Measurements from ENCODE around the gene LDLRAD2.

LDLRAD2 gene

DNA sequence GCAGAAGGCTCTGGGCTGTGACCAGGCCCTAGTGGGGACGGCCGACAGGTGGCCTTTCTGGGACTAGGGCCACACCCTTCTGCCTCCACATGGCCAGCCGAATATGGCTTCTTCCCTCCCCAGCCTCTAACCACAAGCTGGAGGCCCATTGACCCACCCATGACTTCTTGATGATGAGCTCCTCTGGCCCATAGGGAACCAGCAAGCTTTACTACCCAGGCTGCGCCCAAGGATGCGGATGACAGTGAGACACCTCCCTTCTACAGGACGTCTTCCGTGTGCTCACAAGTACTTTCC, 41.0 kb downstream of the LDLRAD2 start:
- DNase-seq, result no peak
- intact Hi-C loops (cut with DNase I), result no loop called here

GRCh38 chr1:21854090-21854750, 42.2 kb downstream of the LDLRAD2 start:
- no peak for DNase-seq
- intact Hi-C loops (cut with DNase I), result no loop called here

DNA sequence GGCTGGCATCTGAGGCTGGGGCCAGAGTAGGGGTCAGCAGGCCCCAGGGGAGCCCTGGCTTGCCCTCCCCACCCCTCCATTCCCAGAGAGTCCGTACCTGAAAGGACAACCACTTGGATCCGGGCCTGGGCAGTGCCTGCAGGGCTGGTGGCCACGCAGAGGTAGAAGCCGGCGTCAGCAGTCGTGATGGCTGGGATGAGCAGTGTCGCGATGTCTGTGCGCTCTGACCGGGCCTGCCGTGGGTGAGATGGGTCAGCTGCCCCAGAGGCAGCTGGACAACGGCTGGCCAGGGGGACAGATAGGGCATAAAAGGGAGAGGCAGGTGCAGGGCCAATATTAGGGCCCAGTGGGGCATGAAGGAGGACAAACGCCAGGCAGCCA, 42.7 kb downstream of the LDLRAD2 start:
- no peak for DNase-seq
- intact Hi-C loops (cut with DNase I), result no loop called here

- DNase-seq, result no peak
- intact Hi-C loops (cut with DNase I), result no loop called here
These were observed 43.4 kb downstream of the LDLRAD2 start for GRCh38 chr1:21855257-21856096.

DNA sequence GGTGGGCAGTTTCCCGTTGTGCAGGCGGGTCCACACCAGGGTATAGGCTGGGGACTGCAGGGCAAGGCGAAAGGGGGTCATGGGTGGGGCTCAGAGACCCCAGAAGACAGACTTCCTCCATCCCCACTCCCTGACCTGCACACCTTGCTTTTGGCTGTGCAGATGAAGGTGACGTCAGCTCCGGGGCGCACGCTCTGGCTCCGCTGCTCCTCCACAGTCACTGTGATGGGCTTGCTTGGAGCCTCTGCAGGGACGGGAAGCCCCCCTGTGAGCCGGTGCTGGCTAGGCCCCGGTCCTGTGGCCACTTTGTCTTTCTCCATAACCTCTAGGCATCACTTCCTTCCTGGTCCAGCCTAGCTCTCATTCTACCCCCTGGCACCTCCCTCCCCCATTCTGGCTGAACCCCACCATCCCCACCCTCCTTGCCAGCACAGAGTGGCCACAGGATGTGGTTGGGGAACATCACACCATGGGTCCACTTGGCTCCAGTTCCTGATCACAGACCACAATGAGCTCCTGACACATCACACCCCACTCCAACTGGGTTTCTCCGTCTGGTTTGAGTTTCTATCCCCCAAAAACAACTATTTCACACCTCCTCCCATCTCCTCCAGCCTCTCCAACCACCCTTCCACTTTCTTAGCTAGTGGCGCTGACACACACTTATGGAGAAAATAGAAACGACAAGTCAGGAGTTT, 45.2 kb downstream of the LDLRAD2 start:
- intact Hi-C loops (cut with DNase I), result no loop called here
- DNase-seq, result no peak

DNA sequence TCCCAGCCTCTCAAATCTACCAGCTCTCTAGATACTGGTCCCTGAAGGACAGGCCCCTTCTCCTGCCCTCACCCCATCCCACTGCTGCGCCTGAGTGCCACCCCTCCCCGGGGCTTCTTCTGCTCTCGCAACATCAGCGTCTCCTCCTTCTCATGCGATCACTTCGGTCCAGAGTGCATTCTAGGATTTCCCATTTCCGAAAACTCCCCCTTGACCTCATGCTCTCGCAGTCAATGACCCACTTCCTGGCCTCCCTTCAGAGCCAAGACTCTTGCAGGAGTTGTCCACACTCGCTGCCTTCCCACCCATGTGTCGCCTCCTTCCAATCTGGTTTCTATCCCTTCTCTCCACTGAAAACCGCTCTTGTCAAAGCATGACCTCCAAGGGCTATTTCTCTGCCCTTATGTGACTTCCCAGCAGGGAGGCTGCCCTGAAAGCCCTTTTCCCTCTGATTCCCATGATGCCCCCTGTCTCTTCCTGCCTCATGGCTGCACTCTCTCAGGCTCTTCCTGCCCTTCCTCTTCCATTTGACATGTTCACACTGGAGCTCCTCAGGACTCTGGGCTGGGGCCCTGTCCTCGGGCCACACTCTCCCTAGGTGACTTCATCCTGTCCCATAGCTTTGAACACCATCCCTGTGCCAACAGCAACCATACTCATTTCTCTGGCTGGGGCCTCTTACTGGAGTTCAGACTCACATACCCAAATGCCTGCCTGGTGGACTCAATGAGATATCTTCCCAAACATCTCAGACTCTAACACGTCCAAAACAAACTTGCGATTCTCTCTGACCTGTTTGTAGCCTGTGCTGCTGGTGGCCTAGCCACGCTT, 46.0 kb downstream of the LDLRAD2 start:
- intact Hi-C loops (cut with DNase I), result no loop called here
- DNase-seq, result no peak

GRCh38 chr1:21859669-21860179, 47.7 kb downstream of the LDLRAD2 start:
- DNase-seq, result no peak
- intact Hi-C loops (cut with DNase I), result no loop called here

DNA sequence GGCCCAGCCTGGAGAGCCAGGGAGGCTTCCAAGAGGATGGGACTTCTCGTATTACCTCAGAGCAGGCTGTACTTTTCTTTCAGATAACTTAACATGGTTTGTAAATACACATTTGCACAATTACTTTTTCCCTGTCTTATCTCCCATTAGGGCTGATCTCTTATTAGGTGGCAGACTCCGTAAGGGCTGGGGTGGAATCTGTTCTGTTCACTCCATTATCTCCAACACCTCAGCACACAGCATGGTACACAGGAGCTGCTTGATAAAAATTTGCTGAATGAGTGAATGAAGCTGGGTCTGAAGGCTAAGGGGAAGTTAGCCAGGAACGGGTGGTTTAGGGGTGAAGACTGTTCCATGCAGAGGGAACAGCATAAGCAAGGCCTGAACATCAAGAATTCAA, 48.9 kb downstream of the LDLRAD2 start:
- no peak for DNase-seq
- intact Hi-C loops (cut with DNase I), result no loop called here

DNA sequence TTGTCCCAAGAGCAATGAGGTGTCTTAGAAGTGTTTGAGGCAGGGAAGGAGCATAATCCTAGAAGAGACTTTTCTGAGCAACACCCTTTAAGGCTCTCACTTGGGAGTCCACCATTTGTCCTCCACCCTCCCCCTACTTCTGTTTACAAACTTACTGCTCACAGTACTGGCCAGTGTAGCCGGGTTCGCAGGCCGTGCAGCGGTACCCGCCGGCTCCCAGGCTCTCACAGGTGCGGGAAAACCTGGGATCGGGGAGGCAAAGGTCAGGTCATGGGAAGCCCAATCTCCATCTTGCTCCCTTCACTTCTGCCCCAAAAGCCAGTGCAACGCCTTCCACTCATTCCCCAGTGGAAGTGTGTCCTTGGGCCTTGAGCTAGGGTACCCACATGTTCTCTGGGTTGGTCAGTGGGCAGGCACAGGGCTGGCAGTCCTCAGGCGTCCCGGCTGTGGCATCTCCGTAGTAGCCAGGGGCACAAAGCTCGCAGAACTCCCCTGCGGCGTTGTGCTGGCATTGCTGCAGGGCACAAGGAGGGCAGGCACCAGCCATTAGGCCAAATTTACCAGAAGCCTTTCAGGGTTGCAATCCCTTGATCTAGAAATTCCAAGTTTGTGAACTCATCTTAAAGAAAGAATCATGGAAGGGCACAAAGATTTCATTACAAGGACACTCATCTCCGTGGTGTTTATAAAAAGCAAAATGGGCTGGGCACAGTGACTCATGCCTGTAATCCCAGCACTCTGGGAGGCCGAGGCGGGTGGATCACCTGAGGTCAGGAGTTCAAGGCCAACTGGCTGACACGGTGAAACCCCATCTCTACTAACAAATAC, 49.8 kb downstream of the LDLRAD2 start:
- no peak for DNase-seq
- intact Hi-C loops (cut with DNase I), result no loop called here

- DNase-seq, result no peak
- intact Hi-C loops (cut with DNase I), result no loop called here
These were observed 51.9 kb downstream of the LDLRAD2 start for GRCh38 chr1:21863981-21864380.

GRCh38 chr1:21864730-21865129, 52.7 kb downstream of the LDLRAD2 start:
- no peak for DNase-seq
- intact Hi-C loops (cut with DNase I), result no loop called here

- intact Hi-C loops (cut with DNase I), result no loop called here
- DNase-seq, result no peak
These were observed 53.5 kb downstream of the LDLRAD2 start for GRCh38 chr1:21865609-21865942.

DNA sequence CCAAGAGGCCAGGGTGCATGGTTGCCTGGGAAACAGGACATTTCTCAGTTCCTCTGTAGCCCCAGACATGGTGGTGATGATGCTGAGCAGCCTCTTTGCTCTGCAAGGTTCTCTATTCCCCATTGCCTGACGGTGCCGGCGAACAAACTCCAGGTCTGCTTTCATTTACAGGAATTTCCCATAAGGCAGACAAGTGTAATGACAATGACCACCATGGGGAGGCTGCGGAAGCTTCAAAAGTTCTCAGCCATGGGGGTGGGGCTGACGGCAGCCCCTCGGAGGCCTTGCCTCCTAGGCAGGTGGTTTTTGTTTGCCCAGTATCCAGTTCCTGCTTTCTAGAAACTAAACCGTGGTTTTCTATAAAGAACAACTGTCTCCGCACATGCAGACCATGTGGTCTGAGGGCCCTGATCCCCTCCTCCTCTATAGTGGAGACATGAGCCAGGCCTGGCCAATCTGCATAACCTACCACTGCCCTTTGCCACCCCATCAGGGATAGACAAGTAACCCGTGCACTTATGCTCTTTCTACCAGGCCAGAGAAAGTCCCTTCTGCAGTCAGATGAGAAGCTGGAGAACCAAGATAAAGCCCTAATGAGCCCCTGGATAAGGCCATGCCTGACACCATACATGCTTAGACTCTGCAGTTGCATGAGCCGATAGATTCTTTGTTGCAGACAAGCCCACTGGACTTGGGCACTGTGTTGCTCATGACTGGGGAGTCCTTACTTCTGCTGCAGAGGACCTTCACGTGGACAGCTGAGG, 54.1 kb downstream of the LDLRAD2 start:
- DNase-seq, result no peak
- intact Hi-C loops (cut with DNase I), result no loop called here

DNA sequence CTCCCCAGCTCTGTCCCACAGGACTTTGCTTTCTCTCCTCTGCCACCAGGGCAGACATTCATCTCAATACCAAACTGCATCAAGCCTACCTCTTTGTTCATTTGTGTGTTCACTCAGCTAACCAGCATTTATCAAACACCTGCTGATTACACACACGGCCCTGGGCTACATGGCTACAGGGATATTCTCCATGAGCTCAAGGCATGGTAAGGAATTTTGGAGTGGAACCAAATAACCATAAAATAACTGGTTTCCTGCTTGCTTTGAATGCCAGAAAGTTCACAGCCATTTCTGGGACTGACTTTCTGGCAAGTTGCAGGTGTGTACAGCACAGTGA, 54.6 kb downstream of the LDLRAD2 start:
- DNase-seq, result no peak
- intact Hi-C loops (cut with DNase I), result no loop called here

- intact Hi-C loops (cut with DNase I), result no loop called here
- DNase-seq, result no peak
These were observed 55.5 kb downstream of the LDLRAD2 start for GRCh38 chr1:21867451-21867996.

DNA sequence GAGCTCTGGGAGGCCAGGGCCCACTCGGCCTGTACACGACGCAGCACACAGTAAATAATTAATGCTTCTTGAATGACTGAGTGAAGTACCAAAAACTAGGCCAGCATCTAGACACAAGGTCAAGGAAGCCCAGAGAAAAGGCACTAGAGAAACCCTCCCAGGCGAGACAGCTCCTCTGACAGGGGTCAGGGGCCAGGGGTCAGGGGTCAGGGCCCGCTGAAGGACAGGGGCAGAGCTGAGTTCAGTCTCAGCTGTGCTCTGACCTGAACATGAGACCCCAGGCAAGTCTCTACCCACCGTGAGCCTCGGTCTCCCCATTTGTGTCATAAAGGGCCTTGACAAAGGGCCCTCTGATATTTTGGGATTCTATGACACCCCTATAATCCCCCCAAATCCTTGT, 56.4 kb downstream of the LDLRAD2 start:
- DNase-seq, result no peak

GRCh38 chr1:21868941-21869454, 56.9 kb downstream of the LDLRAD2 start:
- DNase-seq, result no peak
- intact Hi-C loops (cut with DNase I), result no loop called here

More for the DNA sequence above, 56.4 kb downstream of the LDLRAD2 start:
- intact Hi-C loops (cut with DNase I), result no loop called here

Data from head of caudate nucleus (tissue), 42 donors.